Daoy (cell line): Measurements from ENCODE around the gene NUB1. TPM values are rescaled to one million over a fixed set of nuclear protein-coding genes. Genes with fewer than 3 reads are reported as not detected.

Experiments used
- DNase-seq: peaks from one replicate; pipeline ENCODE4 v3.0.0-alpha.2; 2015; ENCODE audit warnings: low read depth
- total RNA-seq: library from RNA; depleted of rRNA; stranded (reverse); fragments of >200 nt; shearing (Covaris generic); gene quantifications from 2 replicates; pipeline ENCODE4 v1.2.3, GENCODE V29; 2014

The NUB1 gene
- total RNA-seq, 1 experiment from 2014 or later = 128 TPM

GRCh38 chr7:151312831-151313809 is 28.5 kb upstream of the NUB1 start:
- DNase-seq = no peak

GRCh38 chr7:151313857-151314256 is 27.8 kb upstream of the NUB1 start:
- DNase-seq = peak; percentile 49

- no peak for DNase-seq
These were observed 27.2 kb upstream of the NUB1 start for GRCh38 chr7:151314401-151314800.

GRCh38 chr7:151315038-151315655 is 26.5 kb upstream of the NUB1 start:
- DNase-seq = peak; percentile 71

- no peak for DNase-seq
These were observed 24.7 kb upstream of the NUB1 start for GRCh38 chr7:151316896-151317295.

- no peak for DNase-seq
These were observed 23.7 kb upstream of the NUB1 start for GRCh38 chr7:151317936-151318335.

GRCh38 chr7:151319189-151319588 is 22.4 kb upstream of the NUB1 start:
- DNase-seq = no peak

- no peak for DNase-seq
These were observed 21.3 kb upstream of the NUB1 start for GRCh38 chr7:151320263-151320845.

- DNase-seq = no peak
These were observed 20.3 kb upstream of the NUB1 start for GRCh38 chr7:151321341-151321740.

GRCh38 chr7:151322906-151323305 is 18.7 kb upstream of the NUB1 start:
- no peak for DNase-seq

- DNase-seq = no peak
These were observed 14.6 kb upstream of the NUB1 start for GRCh38 chr7:151327022-151327421.

- peak; percentile 49 for DNase-seq
These were observed 14.0 kb upstream of the NUB1 start for GRCh38 chr7:151327659-151328058.

- DNase-seq = no peak
These were observed 11.4 kb upstream of the NUB1 start for GRCh38 chr7:151330181-151330580.

GRCh38 chr7:151330661-151331060 is 11.0 kb upstream of the NUB1 start:
- DNase-seq = no peak

GRCh38 chr7:151334628-151335027 is 7.0 kb upstream of the NUB1 start:
- no peak for DNase-seq

- no peak for DNase-seq
These were observed 5.4 kb upstream of the NUB1 start for GRCh38 chr7:151336027-151336708.

GRCh38 chr7:151337346-151337745 is 4.3 kb upstream of the NUB1 start:
- no peak for DNase-seq

GRCh38 chr7:151338809-151339208 is 2.8 kb upstream of the NUB1 start:
- no peak for DNase-seq

GRCh38 chr7:151339651-151340382 is 1.8 kb upstream of the NUB1 start:
- DNase-seq = no peak

- no peak for DNase-seq
These were observed 737 bp upstream of the NUB1 start for GRCh38 chr7:151340794-151341356.

GRCh38 chr7:151342102-151342646 is 562 bp downstream of the NUB1 start:
- DNase-seq = no peak
